HCT116 (cell line): ENCODE results near the gene SEC22C.

Experiments
- POLR2A ChIP-seq: IDR thresholded peaks from 2 replicates; pipeline ENCODE4 v1.7.0; 2011; ENCODE audit warnings: borderline replicate concordance; ENCODE audit not compliant: insufficient read depth, insufficient read length; ENCODE audit errors: extremely low read depth
- RAD21 ChIP-seq: IDR thresholded peaks from 2 replicates; pipeline ENCODE4 v1.6.1; 2012; ENCODE audit warnings: low read depth, mild to moderate bottlenecking
- TF ChIP-seq, protein P1 (sequence below): IDR thresholded peaks from 2 replicates; pipeline ENCODE4 v1.6.1; 2012; ENCODE audit warnings: low read depth
- TF ChIP-seq, protein P2 (sequence below), 3 experiments: fragments of 200-600 bp in 1 of 3; sonication (generic) in 1 of 3; IDR thresholded peaks in 2 of 3; conservative IDR thresholded peaks in 1 of 3; 2 replicates each; pipeline ENCODE4 v1.5.1; 2012 to 2017; ENCODE audit warnings: low read depth in 2 of 3, low read length in 2 of 3, antibody characterized with exemption in 1 of 3, borderline replicate concordance in 1 of 3, control low read depth in 1 of 3, mild to moderate bottlenecking in 1 of 3, mixed read lengths in 1 of 3, mixed run types in 1 of 3, moderate library complexity in 1 of 3; ENCODE audit not compliant: insufficient read depth in 1 of 3

DNA sequence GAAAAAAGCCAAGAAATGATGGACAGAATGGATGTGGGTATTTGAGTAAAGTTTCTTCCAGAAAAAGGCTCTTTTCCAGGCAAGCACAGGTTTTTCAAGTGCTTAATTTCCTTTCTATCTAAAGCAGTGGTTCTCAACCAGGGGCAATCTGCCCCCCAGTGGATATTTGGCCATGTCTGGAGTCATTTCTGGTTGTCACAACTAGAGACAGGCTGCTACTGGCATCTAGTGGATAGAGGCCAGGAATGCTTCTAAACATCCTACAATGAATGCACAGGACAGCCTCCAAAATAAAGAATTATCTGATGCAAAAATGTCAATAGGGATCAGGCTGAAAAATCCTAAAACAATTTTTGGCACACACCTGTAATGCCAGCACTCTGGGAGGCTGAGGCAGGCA lies 23.9 kb downstream of the SEC22C start:
- TF ChIP-seq POLR2A: no peak
- TF ChIP-seq, protein P1, sequence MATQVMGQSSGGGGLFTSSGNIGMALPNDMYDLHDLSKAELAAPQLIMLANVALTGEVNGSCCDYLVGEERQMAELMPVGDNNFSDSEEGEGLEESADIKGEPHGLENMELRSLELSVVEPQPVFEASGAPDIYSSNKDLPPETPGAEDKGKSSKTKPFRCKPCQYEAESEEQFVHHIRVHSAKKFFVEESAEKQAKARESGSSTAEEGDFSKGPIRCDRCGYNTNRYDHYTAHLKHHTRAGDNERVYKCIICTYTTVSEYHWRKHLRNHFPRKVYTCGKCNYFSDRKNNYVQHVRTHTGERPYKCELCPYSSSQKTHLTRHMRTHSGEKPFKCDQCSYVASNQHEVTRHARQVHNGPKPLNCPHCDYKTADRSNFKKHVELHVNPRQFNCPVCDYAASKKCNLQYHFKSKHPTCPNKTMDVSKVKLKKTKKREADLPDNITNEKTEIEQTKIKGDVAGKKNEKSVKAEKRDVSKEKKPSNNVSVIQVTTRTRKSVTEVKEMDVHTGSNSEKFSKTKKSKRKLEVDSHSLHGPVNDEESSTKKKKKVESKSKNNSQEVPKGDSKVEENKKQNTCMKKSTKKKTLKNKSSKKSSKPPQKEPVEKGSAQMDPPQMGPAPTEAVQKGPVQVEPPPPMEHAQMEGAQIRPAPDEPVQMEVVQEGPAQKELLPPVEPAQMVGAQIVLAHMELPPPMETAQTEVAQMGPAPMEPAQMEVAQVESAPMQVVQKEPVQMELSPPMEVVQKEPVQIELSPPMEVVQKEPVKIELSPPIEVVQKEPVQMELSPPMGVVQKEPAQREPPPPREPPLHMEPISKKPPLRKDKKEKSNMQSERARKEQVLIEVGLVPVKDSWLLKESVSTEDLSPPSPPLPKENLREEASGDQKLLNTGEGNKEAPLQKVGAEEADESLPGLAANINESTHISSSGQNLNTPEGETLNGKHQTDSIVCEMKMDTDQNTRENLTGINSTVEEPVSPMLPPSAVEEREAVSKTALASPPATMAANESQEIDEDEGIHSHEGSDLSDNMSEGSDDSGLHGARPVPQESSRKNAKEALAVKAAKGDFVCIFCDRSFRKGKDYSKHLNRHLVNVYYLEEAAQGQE: no peak
- TF ChIP-seq, protein P2, sequence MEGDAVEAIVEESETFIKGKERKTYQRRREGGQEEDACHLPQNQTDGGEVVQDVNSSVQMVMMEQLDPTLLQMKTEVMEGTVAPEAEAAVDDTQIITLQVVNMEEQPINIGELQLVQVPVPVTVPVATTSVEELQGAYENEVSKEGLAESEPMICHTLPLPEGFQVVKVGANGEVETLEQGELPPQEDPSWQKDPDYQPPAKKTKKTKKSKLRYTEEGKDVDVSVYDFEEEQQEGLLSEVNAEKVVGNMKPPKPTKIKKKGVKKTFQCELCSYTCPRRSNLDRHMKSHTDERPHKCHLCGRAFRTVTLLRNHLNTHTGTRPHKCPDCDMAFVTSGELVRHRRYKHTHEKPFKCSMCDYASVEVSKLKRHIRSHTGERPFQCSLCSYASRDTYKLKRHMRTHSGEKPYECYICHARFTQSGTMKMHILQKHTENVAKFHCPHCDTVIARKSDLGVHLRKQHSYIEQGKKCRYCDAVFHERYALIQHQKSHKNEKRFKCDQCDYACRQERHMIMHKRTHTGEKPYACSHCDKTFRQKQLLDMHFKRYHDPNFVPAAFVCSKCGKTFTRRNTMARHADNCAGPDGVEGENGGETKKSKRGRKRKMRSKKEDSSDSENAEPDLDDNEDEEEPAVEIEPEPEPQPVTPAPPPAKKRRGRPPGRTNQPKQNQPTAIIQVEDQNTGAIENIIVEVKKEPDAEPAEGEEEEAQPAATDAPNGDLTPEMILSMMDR (IDR thresholded peaks at IDR 0.05 in 2 of 3, conservative IDR thresholded peaks at IDR 0.05 in 1 of 3; ENCODE audit: borderline replicate concordance in 1 of 3, insufficient read depth in 1 of 3, low read depth in 2 of 3, low read length in 2 of 3): peak; percentile 45 to 93 (median 48)
- peak; percentile 56 for TF ChIP-seq RAD21
